Skeletal muscle tissue (tissue), 4 donors: ENCODE data around the gene STT3B. TPM values are rescaled to one million over a fixed set of nuclear protein-coding genes. Genes with fewer than 3 reads are reported as not detected.

Experiments
- H3K27ac ChIP-seq: one replicate; pipeline ENCODE4 v1.7.0; 2013; ENCODE audit warnings: mild to moderate bottlenecking, low read depth, low read length, inconsistent platforms
- H3K27me3 ChIP-seq, 3 donors: one replicate each; pipeline ENCODE4 v1.7.0; 2013; ENCODE audit warnings: low read length in 3 of 3; ENCODE audit not compliant: control insufficient read depth in 3 of 3, insufficient read depth in 3 of 3
- H3K36me3 ChIP-seq, 3 donors: one replicate each; pipeline ENCODE4 v1.7.0; 2013; ENCODE audit warnings: low read length in 3 of 3; ENCODE audit not compliant: control insufficient read depth in 3 of 3, insufficient read depth in 3 of 3
- H3K4me1 ChIP-seq, 3 donors: one replicate each; pipeline ENCODE4 v1.7.0; 2013; ENCODE audit warnings: low read length in 3 of 3, mild to moderate bottlenecking in 3 of 3; ENCODE audit not compliant: control insufficient read depth in 3 of 3, insufficient read depth in 3 of 3
- H3K4me3 ChIP-seq, 3 donors: one replicate each; pipeline ENCODE4 v1.7.0; 2013; ENCODE audit warnings: low read length in 3 of 3
- H3K9ac ChIP-seq, 3 donors: one replicate each; pipeline ENCODE4 v1.7.0; 2013; ENCODE audit warnings: low read length in 3 of 3, mild to moderate bottlenecking in 3 of 3, moderate library complexity in 2 of 3, low read depth in 1 of 3
- H3K9me3 ChIP-seq, 3 donors: one replicate each; pipeline ENCODE4 v1.7.0; 2013; ENCODE audit warnings: low read length in 3 of 3; ENCODE audit not compliant: control insufficient read depth in 3 of 3
- total RNA-seq: library from RNA; depleted of rRNA; stranded (reverse); fragments of >200 nt; gene quantifications from one replicate; pipeline ENCODE4 v1.2.3, GENCODE V29; 2014
- donor health status: Osteomylitis.

Gene STT3B
- total RNA-seq, 1 donor from 2014 or later: 148 TPM

DNA sequence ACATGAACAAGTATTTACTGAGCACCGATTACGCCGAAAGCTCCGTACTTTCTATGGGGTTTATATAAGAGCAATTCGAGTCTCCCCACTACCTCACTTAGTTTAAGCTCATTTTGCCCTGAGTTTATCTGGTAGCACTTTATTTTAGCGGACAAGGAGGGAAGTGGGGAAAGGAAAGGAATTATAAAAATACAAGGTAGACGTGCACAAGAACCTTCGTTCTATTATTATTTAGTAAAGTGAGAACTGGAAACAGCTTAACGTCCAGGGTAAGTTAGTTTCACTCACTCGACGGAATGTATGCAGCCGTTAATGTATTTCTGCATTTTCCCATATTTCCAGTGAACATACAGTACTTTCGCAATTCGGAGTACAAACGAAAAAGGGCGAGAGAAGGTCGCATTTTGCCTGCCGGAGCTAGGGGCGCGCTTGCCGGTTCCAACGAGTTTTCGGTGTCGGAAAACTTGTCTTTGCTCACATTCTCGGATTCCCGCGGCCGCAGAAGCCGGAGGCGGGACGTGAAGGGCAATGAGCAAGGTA, 1.2 kb upstream of the STT3B start:
- no peaks in the 10 kb centered on the region for H3K27me3 ChIP-seq
- H3K4me1 ChIP-seq: peaks cover 0 to 27% (median 6%) of the 10 kb centered on the region in 3 donors
- H3K36me3 ChIP-seq: peaks cover 0 to 3% (median 0%) of the 10 kb centered on the region in 3 donors
- H3K9me3 ChIP-seq: no peaks in the 10 kb centered on the region
- peak overlapping the region; percentile 98 for H3K27ac ChIP-seq
- H3K4me3 ChIP-seq: peak overlapping the region; percentile 89 to 92 (median 89)
- H3K9ac ChIP-seq: peak overlapping the region; percentile 95 to 96 (median 96)

DNA sequence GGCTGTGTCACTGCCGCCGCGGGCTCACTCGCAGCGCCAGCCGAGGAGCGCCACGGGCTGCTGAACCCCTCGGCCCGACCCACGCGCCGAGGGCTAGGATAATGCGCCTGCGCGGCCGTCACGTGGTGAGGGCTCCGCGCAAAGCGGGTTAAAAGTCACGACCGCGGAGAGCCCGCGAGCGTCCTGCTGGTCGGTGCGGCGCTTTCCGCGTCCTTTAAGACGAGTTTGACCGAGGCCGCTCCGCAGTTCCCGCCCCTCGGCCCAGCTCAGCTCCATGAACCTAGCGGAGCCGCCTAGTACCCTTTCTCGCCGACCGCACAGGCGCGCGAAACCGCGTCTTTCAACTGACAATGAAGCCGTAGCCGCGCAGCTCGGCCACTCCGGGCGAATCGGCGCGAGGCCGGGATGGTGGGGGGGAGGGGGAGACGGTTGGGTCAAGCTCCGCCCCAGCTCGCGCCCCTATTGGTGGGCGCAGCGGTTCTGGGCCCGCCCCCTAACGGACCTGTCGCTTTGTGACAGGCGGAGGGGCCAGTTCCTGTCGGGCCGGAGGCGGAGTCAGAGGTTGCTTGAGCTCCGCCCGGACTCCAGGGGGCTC, 636 bp upstream of the STT3B start:
- Histone ChIP-seq H3K27me3 (no peaks in the 10 kb centered on the region), H3K36me3 (peaks cover 0 to 3% (median 0%) of the 10 kb centered on the region in 3 donors), H3K4me1 (peaks cover 0 to 30% (median 6%) of the 10 kb centered on the region in 3 donors), H3K9ac (peak overlapping the region; percentile 95 to 96 (median 96)), H3K27ac (peak overlapping the region; percentile 98), H3K4me3 (peak overlapping the region; percentile 89 to 92 (median 89)), H3K9me3 (no peaks in the 10 kb centered on the region)

DNA sequence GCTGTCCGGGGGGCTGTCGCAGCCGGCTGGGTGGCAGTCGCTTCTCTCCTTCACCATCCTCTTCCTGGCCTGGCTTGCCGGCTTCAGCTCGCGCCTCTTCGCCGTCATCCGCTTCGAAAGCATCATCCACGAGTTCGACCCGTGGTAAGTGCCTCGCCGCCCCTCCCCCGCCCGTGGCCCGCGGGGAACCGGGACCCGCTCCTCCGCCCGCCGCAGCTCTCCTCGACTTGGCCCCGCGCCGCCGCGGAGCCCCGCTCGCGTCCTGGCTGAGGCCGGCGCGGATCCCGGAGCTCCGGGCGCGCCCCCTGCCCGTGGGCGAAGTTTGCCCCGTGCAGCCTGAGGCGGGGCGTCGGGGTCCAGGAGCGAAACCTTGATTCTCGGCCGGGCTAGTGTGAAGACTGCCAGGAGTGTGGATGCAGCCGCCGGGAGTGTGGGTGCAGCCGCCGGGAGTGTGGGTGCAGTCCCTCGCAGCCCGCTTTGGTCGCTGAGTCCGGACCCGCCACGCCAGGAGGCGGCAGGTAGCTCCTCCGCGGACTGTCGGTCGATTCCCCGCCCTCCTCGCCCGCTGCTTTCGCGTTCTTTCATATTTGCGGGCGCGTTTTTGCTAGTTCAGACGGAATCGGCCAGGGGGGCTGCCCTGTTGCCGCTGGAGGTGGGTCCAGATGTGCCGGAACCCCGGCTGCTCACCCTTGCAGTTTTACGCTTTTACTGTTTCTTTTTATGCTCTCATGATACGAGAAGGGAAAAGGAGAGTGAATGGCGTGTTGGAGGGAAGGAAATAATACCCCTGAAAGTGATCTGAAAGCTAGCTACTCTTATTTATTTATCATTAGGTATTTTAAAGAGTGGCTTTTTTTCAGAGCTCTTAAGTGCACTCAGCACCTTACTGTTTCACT, 692 bp downstream of the STT3B start:
- H3K4me1 ChIP-seq: peaks cover 0 to 31% (median 8%) of the 10 kb centered on the region in 3 donors

DNA sequence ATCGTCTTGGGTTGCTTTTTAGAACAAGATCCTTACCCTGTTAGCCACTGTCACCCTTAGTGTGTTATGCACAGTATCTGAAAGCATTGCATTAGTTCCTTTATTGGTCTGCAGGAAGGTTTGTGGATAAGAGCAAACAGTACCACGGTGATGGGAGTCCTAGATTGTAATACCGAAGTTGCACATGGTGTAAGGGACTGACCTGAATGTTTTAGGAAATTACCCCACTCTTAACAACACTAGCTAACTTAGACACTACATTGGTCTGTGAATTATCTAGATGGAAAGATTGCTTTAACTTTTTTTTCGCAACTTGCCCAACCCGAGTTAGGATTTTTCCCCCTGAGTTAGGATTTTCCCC, 1.3 kb downstream of the STT3B start:
- Histone ChIP-seq H3K36me3 (peaks cover 0 to 3% (median 0%) of the 10 kb centered on the region in 3 donors), H3K9me3 (no peaks in the 10 kb centered on the region), H3K4me3 (peak overlapping the region; percentile 83 to 89 (median 87)), H3K27me3 (no peaks in the 10 kb centered on the region), H3K27ac (peak overlapping the region; percentile 98), H3K4me1 (peaks cover 0 to 33% (median 8%) of the 10 kb centered on the region in 3 donors), H3K9ac (peak overlapping the region; percentile 86 to 95 (median 92))

More for the DNA sequence above, 692 bp downstream of the STT3B start:
- no peaks in the 10 kb centered on the region for H3K27me3 ChIP-seq
- peaks cover 0 to 3% (median 0%) of the 10 kb centered on the region in 3 donors for H3K36me3 ChIP-seq
- H3K27ac ChIP-seq: peak overlapping the region; percentile 98
- H3K9me3 ChIP-seq: no peaks in the 10 kb centered on the region
- H3K4me3 ChIP-seq: peak overlapping the region; percentile 83 to 89 (median 87)
- peak overlapping the region; percentile 86 to 95 (median 92) for H3K9ac ChIP-seq

DNA sequence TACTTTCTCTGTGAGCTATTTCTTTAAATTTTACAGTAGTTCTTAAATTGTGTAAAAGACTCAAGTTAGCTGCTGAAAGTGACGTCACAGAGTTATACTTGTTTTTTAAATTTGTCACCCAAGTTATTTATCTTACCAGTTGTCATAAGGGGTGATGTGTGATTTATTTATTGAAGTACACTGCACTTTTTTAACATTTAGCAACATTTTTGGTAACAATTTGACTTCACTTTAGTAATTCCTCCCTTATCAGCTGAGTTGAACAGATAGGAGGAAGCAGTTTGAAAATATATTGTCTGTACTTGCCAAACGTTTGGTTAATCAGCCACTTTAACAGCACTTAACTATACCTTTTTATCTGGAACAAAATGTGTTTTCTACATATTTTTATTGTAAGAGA, 3.8 kb downstream of the STT3B start:
- H3K27ac ChIP-seq: no peak overlapping the region
- H3K4me1 ChIP-seq: peaks cover 0 to 24% (median 8%) of the 10 kb centered on the region in 3 donors
- H3K36me3 ChIP-seq: no peaks in the 10 kb centered on the region
- H3K9me3 ChIP-seq: no peaks in the 10 kb centered on the region
- H3K4me3 ChIP-seq: peak overlapping the region in 1 of 3 donors; percentile 23
- H3K9ac ChIP-seq: peak overlapping the region in 1 of 3 donors; percentile 40
- H3K27me3 ChIP-seq: no peaks in the 10 kb centered on the region

DNA sequence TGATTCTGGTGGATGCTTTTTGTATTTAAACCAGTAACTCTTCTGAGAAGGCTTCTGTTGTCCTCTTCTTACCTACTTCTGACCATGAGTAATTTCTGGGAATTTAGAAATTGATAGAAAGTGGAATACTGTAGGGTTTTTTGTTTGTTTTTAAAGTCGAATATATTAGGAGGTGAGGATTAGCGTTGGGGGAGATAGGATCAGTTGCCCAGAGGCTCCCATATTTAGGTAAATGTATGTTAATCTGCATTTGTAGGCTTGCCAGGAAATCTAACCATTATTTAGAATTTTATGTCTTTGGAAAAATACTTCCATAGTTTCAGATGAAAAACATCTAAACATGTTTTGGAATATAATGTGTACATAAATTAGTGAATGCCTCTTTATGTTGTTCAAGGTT, 6.1 kb downstream of the STT3B start:
- Histone ChIP-seq H3K4me1 (peaks cover 0 to 24% (median 7%) of the 10 kb centered on the region in 3 donors), H3K4me3 (no peak overlapping the region), H3K27ac (no peak overlapping the region), H3K9ac (no peak overlapping the region), H3K9me3 (no peaks in the 10 kb centered on the region), H3K27me3 (no peaks in the 10 kb centered on the region), H3K36me3 (no peaks in the 10 kb centered on the region)

DNA sequence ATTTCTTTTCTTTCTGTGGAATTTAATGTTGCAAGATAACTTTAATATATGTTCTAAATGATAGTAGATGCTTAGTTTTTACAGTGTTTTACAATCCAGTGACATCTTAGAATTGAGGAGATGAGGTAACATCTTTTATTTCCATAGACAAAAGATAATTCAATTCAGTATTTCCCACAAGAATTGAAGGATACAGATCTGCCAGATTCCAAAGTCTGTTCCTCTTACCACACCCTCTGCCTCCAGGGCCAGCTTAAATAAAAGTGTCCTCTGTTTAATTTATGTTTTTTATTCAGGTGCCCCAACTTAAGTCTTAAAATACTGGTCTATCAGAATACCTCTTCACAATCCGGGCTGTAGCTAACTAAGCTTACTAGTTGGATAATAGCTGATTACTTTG, 6.5 kb downstream of the STT3B start:
- Histone ChIP-seq H3K27me3 (no peaks in the 10 kb centered on the region), H3K9ac (no peak overlapping the region), H3K4me3 (no peak overlapping the region), H3K36me3 (no peaks in the 10 kb centered on the region), H3K4me1 (peaks cover 2 to 24% (median 3%) of the 10 kb centered on the region in 3 donors), H3K9me3 (no peaks in the 10 kb centered on the region), H3K27ac (no peak overlapping the region)

DNA sequence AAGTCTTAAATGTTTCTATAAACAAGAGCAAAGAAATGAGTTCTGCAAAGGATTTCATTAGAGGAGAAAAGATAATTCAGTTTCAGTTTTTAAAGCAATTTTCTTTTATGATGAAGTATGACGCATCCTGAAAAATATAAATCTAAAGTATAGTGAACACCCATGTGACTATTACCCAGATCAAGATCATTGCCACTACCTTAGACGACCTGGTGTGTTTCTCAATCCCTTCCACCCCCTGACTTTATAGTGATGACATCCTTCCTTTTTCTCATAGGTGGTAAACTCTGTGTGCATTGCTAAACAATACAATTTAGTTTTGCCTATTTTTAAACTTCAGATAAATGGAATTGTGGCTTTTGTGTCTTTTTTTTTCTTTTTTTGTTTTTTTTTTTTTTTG, 8.4 kb downstream of the STT3B start:
- Histone ChIP-seq H3K9ac (no peak overlapping the region), H3K4me1 (peaks cover 7 to 25% (median 12%) of the 10 kb centered on the region in 3 donors)

DNA sequence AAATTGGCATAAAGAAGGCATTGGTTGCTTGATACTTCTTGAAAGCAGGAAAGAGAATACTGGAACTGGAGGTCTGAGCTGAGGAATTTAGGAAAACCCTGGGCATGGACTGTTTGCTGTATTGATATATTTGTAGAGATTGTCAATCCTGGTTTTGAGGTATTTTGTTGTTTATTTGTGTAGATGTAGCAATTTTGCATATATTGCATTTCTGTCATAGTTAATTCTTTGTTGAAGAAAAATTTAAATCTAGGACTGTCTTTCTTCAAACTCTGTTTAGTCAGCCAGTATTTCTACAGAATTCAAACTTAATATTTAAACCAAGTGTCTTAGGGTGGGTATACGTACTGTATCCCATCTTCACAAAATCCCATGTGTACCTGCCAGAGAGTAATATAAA, 9.5 kb downstream of the STT3B start:
- H3K9ac ChIP-seq: no peak overlapping the region
- no peaks in the 10 kb centered on the region for H3K9me3 ChIP-seq
- H3K27me3 ChIP-seq: no peaks in the 10 kb centered on the region
- no peaks in the 10 kb centered on the region for H3K36me3 ChIP-seq
- H3K27ac ChIP-seq: no peak overlapping the region
- H3K4me3 ChIP-seq: no peak overlapping the region
- H3K4me1 ChIP-seq: peaks cover 14 to 21% (median 17%) of the 10 kb centered on the region in 3 donors

More for the DNA sequence above, 8.4 kb downstream of the STT3B start:
- no peaks in the 10 kb centered on the region for H3K36me3 ChIP-seq
- no peak overlapping the region for H3K4me3 ChIP-seq
- H3K27ac ChIP-seq: no peak overlapping the region
- H3K9me3 ChIP-seq: no peaks in the 10 kb centered on the region
- no peaks in the 10 kb centered on the region for H3K27me3 ChIP-seq
